GM20000 (cell line): ENCODE measurements around the gene SLC15A1.

Experiments used
- DNase-seq: peaks from one replicate; pipeline ENCODE4 v3.0.0; 2012; ENCODE audit warnings: low spot score
- CTCF ChIP-seq: IDR thresholded peaks from 2 replicates; pipeline ENCODE4 v1.5.1; 2012; ENCODE audit warnings: mild to moderate bottlenecking, control low read depth; ENCODE audit errors: extremely low read depth, missing control alignments

The SLC15A1 gene

GRCh38 chr13:98722958-98723357 is 29.5 kb downstream of the SLC15A1 start:
- TF ChIP-seq CTCF, result no peak
- no peak for DNase-seq

DNA sequence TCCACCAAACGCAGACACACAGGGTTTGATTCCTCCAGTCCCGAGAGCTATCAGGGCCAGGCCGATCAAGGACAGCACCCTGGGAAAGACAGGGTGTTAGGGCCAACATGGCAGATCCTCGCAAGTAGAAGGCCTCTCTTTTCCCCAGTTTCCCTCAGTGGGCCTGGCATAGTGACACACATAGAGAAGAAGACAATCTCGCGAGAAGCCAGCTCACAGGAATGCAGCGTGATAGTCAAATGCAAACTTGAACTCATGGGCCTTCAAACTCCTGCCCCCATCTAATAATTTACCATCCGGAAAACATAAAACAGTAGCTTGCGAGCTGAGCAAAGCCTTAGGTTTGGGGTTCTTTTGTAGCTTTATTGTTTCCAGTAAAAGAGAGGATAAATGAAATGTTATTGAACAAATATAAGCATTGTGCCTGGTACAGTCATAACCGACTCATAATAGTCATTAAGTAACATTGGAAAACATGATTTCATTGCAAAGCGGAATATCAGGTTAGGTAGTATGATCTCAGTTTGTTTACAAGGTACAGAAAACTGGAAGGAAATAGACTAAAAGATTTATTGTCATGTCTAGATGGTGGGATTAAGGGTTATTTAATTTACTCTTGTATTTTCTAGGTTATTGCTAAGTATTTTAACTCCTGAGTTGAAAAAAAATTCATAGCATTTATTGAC is 30.5 kb downstream of the SLC15A1 start:
- DNase-seq, result no peak
- no peak for TF ChIP-seq CTCF

GRCh38 chr13:98719527-98720250 is 32.8 kb downstream of the SLC15A1 start:
- DNase-seq, result no peak
- TF ChIP-seq CTCF, result no peak

GRCh38 chr13:98717891-98718290 is 34.6 kb downstream of the SLC15A1 start:
- no peak for DNase-seq
- TF ChIP-seq CTCF, result no peak

GRCh38 chr13:98717256-98717655 is 35.2 kb downstream of the SLC15A1 start:
- TF ChIP-seq CTCF, result no peak
- no peak for DNase-seq

- TF ChIP-seq CTCF, result no peak
- DNase-seq, result no peak
These were observed 42.0 kb downstream of the SLC15A1 start for GRCh38 chr13:98710521-98710920.

DNA sequence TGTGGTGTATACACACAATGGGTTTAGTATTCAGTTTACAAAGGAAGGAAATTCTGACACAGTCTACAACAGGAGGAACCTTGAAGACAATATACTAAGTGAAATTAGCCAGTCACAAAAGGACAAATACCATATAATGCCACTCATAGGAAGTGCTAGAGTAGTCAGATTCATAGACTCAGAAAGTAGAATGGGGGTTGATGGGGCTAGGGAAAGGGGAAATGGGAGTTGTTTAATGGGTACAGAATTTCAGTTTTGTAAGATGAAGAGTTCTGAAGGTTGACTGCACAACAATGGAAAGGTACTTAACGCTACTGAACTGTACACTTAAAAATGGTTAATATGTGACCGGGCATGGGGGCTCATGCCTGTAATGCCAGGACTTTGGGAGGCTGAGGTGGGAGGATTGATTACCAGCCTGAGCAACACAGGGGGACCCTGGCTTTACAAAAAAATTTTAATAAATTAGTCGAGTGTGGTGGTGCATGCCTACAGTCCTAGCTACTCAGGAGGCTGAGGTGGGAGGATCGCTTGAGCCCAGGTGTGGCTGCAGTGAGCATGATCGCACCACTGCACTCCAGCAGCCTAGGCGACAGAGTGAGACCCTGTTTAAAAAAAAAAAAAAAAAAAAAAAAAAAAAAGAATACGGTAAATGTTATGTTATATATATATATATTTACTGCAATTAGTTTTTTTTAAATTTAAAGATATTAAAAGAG is 45.0 kb downstream of the SLC15A1 start:
- no peak for TF ChIP-seq CTCF
- no peak for DNase-seq
